ENCODE data around the gene BAIAP2L2.
"Not testable (repeated sequence)": the region's sequence is repeated elsewhere in the genome, so short reads cannot be mapped to it uniquely, and the experiment has no call there.

Gene BAIAP2L2

GRCh38 chr22:38110008-38110862 lies at the start of gene BAIAP2L2:
BAIAP2L2 (minus strand) TSS chr22:38110684; CDS start chr22:38110525, 159 bp downstream.
- no peak for DNase-seq (ENCODE audit: low spot score)

- no peak for DNase-seq (ENCODE audit: low spot score)
Measured at GRCh38 chr22:38155703-38156102, 45.2 kb upstream of the BAIAP2L2 start.

- not testable (repeated sequence) for DNase-seq (ENCODE audit: low spot score)
Measured at GRCh38 chr22:38154563-38154915, 44.1 kb upstream of the BAIAP2L2 start.

GRCh38 chr22:38153821-38154562 lies 43.5 kb upstream of the BAIAP2L2 start:
- DNase-seq (ENCODE audit: low spot score): no peak

GRCh38 chr22:38151126-38151500 lies 40.6 kb upstream of the BAIAP2L2 start:
- DNase-seq (ENCODE audit: low spot score): no peak

- DNase-seq (ENCODE audit: low spot score): no peak
Measured at GRCh38 chr22:38148245-38148644, 37.8 kb upstream of the BAIAP2L2 start.

GRCh38 chr22:38146166-38146565 lies 35.7 kb upstream of the BAIAP2L2 start:
- DNase-seq (ENCODE audit: low spot score): not testable (repeated sequence)

- DNase-seq (ENCODE audit: low spot score): no peak
Measured at GRCh38 chr22:38144025-38144405, 33.5 kb upstream of the BAIAP2L2 start.

- DNase-seq (ENCODE audit: low spot score): no peak
Measured at GRCh38 chr22:38142606-38143005, 32.1 kb upstream of the BAIAP2L2 start.

GRCh38 chr22:38141217-38141973 lies 30.9 kb upstream of the BAIAP2L2 start:
- no peak for DNase-seq (ENCODE audit: low spot score)

GRCh38 chr22:38139901-38140300 lies 29.4 kb upstream of the BAIAP2L2 start:
- no peak for DNase-seq (ENCODE audit: low spot score)

- no peak for DNase-seq (ENCODE audit: low spot score)
Measured at GRCh38 chr22:38138961-38139360, 28.5 kb upstream of the BAIAP2L2 start.

- no peak for DNase-seq (ENCODE audit: low spot score)
Measured at GRCh38 chr22:38137876-38138687, 27.6 kb upstream of the BAIAP2L2 start.

- DNase-seq (ENCODE audit: low spot score): no peak
Measured at GRCh38 chr22:38136607-38137006, 26.1 kb upstream of the BAIAP2L2 start.

GRCh38 chr22:38135133-38135706 lies 24.7 kb upstream of the BAIAP2L2 start:
- no peak for DNase-seq (ENCODE audit: low spot score)

GRCh38 chr22:38133331-38133730 lies 22.8 kb upstream of the BAIAP2L2 start:
- DNase-seq (ENCODE audit: low spot score): no peak

GRCh38 chr22:38132794-38133193 lies 22.3 kb upstream of the BAIAP2L2 start:
- DNase-seq (ENCODE audit: low spot score): no peak

GRCh38 chr22:38132136-38132535 lies 21.7 kb upstream of the BAIAP2L2 start:
- DNase-seq (ENCODE audit: low spot score): no peak

GRCh38 chr22:38131399-38131798 lies 20.9 kb upstream of the BAIAP2L2 start:
- DNase-seq (ENCODE audit: low spot score): no peak

- no peak for DNase-seq (ENCODE audit: low spot score)
Measured at GRCh38 chr22:38129856-38130255, 19.4 kb upstream of the BAIAP2L2 start.

- DNase-seq (ENCODE audit: low spot score): no peak
Measured at GRCh38 chr22:38129021-38129420, 18.5 kb upstream of the BAIAP2L2 start.

All from germinal center (tissue), 1 donor.